Aorta (tissue), 5 donors: Measurements from ENCODE around the gene STAC2. TPM values are rescaled to one million over a fixed set of nuclear protein-coding genes. Genes with fewer than 3 reads are reported as not detected.

Experiments
- ATAC-seq: fragments of 200-7000 bp; cut with Tn5 transposase; one replicate; pipeline ENCODE4 v1.9.1; 2022; ENCODE audit warnings: moderate library complexity; ENCODE audit not compliant: low FRiP score
- DNase-seq, 2 donors: peaks; one replicate each; pipeline ENCODE4 v3.0.0-alpha.2; 2020
- H3K27ac ChIP-seq, 2 donors: one replicate each; pipeline ENCODE4 v1.5.1; 2013; ENCODE audit warnings: low read length in 2 of 2, mild to moderate bottlenecking in 2 of 2, moderate library complexity in 2 of 2, control low read depth in 1 of 2, inconsistent platforms in 1 of 2, low read depth in 1 of 2
- H3K27me3 ChIP-seq, 2 donors: one replicate each; pipeline ENCODE4 v1.6.1; 2013; ENCODE audit warnings: control low read depth in 1 of 2, low read length in 1 of 2, mild to moderate bottlenecking in 1 of 2, moderate library complexity in 1 of 2; ENCODE audit not compliant: insufficient read depth in 2 of 2, control insufficient read depth in 1 of 2
- H3K36me3 ChIP-seq, 2 donors: one replicate each; pipeline ENCODE4 v1.6.1; 2013; ENCODE audit warnings: control low read depth in 1 of 2, low read length in 1 of 2, mild to moderate bottlenecking in 1 of 2; ENCODE audit not compliant: insufficient read depth in 2 of 2, control insufficient read depth in 1 of 2
- H3K4me1 ChIP-seq, 2 donors: one replicate each; pipeline ENCODE4 v1.6.1; 2013; ENCODE audit warnings: low read length in 2 of 2, control low read depth in 1 of 2, mild to moderate bottlenecking in 1 of 2, moderate library complexity in 1 of 2; ENCODE audit not compliant: insufficient read depth in 2 of 2, control insufficient read depth in 1 of 2
- H3K4me3 ChIP-seq, 2 donors: one replicate each; pipeline ENCODE4 v1.5.1; 2013; ENCODE audit warnings: low read length in 2 of 2, control low read depth in 1 of 2, mild to moderate bottlenecking in 1 of 2
- H3K9me3 ChIP-seq: one replicate; pipeline ENCODE4 v1.6.1; 2013; ENCODE audit warnings: mild to moderate bottlenecking, low read length; ENCODE audit not compliant: control insufficient read depth
- WGBS, 2 donors: extraction: QIAGEN DNeasy Blood & Tissue Kit; methylation state at CpG; one replicate each; pipeline ENCODE4 v1.1.7; 2013; 5-methylcytosine and 5-hydroxymethylcytosine counted together
- intact Hi-C, 2 donors: fragments of 100-400 bp; cut with DNase I; formaldehyde crosslinking; loops; one replicate each; pipeline versions ENCODE4 v1.14.2 to v1.15.0; 2022
- polyA plus RNA-seq, 2 donors: library from polyadenylated mRNA; stranded (reverse); fragments of 200-250 nt; gene quantifications; one replicate each; pipeline ENCODE4 v1.2.3, GENCODE V29; 2013
- total RNA-seq, 2 donors: library from RNA; stranded (reverse); fragmentation: NEBNext Ultra II Directional; extraction: Animal tissue kit (Norgen Biotek cat#: 25700); gene quantifications; one replicate each; pipeline ENCODE4 v1.2.1, GENCODE V29; 2021
- donor health status: healthy with polysubstance abuse.
- donor health status: Bipolar disorder and iron deficiency.
- donor health status: DM: no; HTN: no; CAD: no.
- donor health status: DM: no; HTN: no; CAD: no.
- donor health status: DM: yes; HTN: yes; CAD: no.

Gene STAC2
- total and polyA plus RNA-seq, 4 donors: 2.0 to 53.3 (median 16.9) TPM

GRCh38 chr17:39217734-39218369, 7.9 kb downstream of the STAC2 start:
- no peaks in the 10 kb centered on the region for H3K9me3 ChIP-seq
- H3K4me1 ChIP-seq: peaks cover 0 to 2% of the 10 kb centered on the region in 2 donors
- no peaks in the 10 kb centered on the region for H3K27me3 ChIP-seq
- no peak overlapping the region for H3K27ac ChIP-seq
- no peak overlapping the region for H3K4me3 ChIP-seq
- intact Hi-C loops: no loop called here
- 62 to 68% methylated on average over 24 of the region's 24 CpGs for WGBS, 2 donors
- no peak for ATAC-seq
- H3K36me3 ChIP-seq: no peaks in the 10 kb centered on the region
- DNase-seq: no peak

- intact Hi-C loops: no loop called here
- 64 to 70% methylated on average over 9 of the region's 9 CpGs for WGBS, 2 donors
- no peak for ATAC-seq
Observed at GRCh38 chr17:39213852-39214251, 11.9 kb downstream of the STAC2 start.

GRCh38 chr17:39212841-39213480, 12.8 kb downstream of the STAC2 start:
- no peaks in the 10 kb centered on the region for H3K4me1 ChIP-seq
- H3K27me3 ChIP-seq: no peaks in the 10 kb centered on the region
- ATAC-seq: no peak
- DNase-seq: no peak
- no peaks in the 10 kb centered on the region for H3K9me3 ChIP-seq
- intact Hi-C loops: no loop called here
- H3K36me3 ChIP-seq: no peaks in the 10 kb centered on the region
- 52 to 54% methylated on average over 16 of the region's 16 CpGs for whole genome bisulfite sequencing, 2 donors
- no peak overlapping the region for H3K27ac ChIP-seq
- no peak overlapping the region for H3K4me3 ChIP-seq

More at GRCh38 chr17:39213852-39214251, 11.9 kb downstream of the STAC2 start:
- Histone ChIP-seq H3K27me3 (no peaks in the 10 kb centered on the region), H3K4me3 (no peak overlapping the region), H3K36me3 (no peaks in the 10 kb centered on the region), H3K27ac (no peak overlapping the region), H3K9me3 (no peaks in the 10 kb centered on the region), H3K4me1 (no peaks in the 10 kb centered on the region)
- DNase-seq: no peak

DNA sequence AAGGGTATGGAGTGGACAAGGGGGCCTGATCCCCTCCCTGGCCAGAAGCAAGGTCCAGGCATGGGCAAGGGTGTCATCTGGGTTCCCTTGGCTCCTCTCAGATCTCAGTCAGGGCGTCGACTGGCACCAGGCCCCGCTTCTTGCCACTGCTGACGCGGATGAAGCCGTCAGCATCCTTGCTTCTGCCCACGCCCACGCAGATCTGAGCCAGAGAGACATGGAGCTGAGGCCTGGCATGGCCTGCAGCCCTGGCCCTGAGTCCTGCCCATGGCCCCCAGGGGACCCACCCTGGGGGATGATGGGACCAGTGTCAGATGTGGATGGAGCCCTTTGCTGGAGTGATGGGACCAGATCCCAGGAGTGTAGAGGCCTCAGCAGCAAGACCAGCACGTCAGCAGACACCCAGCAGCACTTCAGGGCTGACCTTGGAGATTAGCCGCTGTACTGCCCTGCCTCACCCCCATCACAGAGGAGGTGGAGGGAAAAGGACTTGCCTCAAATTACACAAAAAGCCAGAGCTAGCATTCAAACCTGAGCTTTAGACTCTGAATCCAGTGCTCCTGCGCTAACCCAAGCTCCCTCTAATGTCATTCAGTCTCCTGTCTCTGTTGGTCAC, 13.4 kb downstream of the STAC2 start:
- Histone ChIP-seq H3K4me3 (no peak overlapping the region), H3K27me3 (no peaks in the 10 kb centered on the region), H3K9me3 (no peaks in the 10 kb centered on the region), H3K36me3 (no peaks in the 10 kb centered on the region), H3K4me1 (no peaks in the 10 kb centered on the region), H3K27ac (peak overlapping the region in 1 of 2 donors; percentile 14)
- ATAC-seq (no peak), DNase-seq (no peak)
- WGBS, 2 donors: 49 to 52% methylated on average over 11 of the region's 11 CpGs
- intact Hi-C loops: no loop called here

DNA sequence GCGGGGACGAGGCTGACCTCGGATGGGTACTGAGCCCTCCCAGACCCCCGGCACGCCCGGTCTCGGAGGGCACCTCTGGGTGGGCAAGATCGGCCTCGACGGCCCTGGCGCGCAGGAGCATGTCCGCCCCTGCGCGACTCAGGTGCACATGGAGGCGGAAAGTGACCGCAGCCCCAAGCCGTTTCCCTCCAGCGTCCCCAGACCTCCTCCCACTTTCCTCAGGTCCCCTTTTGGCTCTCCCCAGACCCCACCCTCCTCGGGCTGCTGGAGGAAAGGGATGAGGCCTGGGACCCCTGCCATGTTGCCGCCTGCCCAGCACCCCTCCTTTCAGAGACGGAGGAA, 15.7 kb downstream of the STAC2 start:
- H3K4me1 ChIP-seq: no peaks in the 10 kb centered on the region
- 5 to 8% methylated on average over 21 to 22 of the region's 22 CpGs for WGBS, 2 donors
- ATAC-seq: no peak
- no peak overlapping the region for H3K4me3 ChIP-seq
- no peak for DNase-seq
- no peaks in the 10 kb centered on the region for H3K36me3 ChIP-seq
- H3K9me3 ChIP-seq: no peaks in the 10 kb centered on the region
- intact Hi-C loops: no loop called here
- peak overlapping the region in 1 of 2 donors; percentile 34 for H3K27ac ChIP-seq
- H3K27me3 ChIP-seq: no peaks in the 10 kb centered on the region

DNA sequence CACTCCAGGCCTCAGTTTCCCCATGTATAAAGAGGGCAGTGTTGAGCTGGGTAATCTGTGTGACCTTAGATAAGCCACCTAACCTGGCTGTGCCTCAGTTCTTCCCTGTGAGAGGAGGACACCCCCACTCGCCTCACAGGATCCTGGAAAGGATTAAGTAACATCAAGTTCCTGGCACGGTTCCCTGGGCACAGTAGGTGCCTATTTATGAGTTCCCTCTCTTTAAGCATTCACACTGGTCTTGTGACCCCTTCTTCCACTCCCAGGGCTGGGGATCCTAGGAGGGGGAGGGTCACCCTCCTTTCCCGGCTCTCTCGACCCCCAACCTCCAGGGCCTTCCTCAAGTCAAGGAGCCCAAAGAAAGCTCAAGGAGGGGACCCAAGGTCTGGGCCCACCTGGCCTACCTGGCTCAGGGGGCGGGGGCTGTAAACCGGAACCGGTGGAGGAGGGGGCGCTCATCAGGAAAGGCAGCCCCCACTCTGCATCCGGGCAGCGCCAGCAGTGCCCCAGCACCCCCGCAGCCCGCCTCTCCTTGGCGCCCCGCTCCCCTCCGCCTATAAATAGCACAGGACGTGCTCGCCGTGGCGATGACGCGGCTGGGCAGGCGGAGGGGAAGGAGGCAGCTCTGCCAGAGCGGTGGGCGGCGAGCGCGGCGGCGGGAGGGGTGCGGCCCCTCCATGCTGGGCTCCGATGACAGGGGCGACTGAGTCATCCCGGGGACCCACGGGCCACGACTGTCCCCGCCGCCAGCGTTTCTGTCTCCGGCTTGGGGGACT, 16.2 kb downstream of the STAC2 start:
- ATAC-seq (peak; percentile 90), DNase-seq (peak; percentile 94 to 97)
- H3K27me3 ChIP-seq: no peaks in the 10 kb centered on the region
- no peaks in the 10 kb centered on the region for H3K4me1 ChIP-seq
- WGBS, 2 donors: 0 to 1% methylated on average over 39 of the region's 39 CpGs
- H3K27ac ChIP-seq: peak overlapping the region in 1 of 2 donors; percentile 34
- no peak overlapping the region for H3K4me3 ChIP-seq
- intact Hi-C loops: no loop called here
- H3K36me3 ChIP-seq: no peaks in the 10 kb centered on the region
- no peaks in the 10 kb centered on the region for H3K9me3 ChIP-seq

DNA sequence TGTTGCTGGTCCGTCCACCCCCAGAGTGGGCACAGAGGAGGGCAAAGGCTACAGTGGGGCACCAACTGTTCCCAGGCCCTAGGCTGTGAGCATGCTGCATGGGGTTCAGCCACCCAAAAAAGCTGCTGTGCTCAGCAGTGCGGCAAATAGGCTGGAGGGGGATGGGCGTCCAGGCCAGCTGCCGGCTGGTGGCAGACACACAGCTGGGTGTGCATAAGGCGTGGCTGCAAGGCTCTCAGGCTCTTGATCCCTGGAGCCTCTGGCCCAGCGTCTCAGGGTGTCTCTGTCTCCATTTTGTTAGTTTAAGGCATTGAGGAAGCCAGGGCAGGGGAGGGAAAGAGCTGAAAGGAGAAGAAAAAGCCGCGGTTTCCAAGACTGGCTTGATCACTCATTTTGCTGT, 16.9 kb downstream of the STAC2 start:
- DNase-seq (no peak), ATAC-seq (no peak)
- Histone ChIP-seq H3K4me1 (no peaks in the 10 kb centered on the region), H3K4me3 (no peak overlapping the region), H3K36me3 (peaks cover 0 to 3% of the 10 kb centered on the region in 2 donors), H3K27me3 (no peaks in the 10 kb centered on the region), H3K27ac (no peak overlapping the region), H3K9me3 (no peaks in the 10 kb centered on the region)
- intact Hi-C loops: no loop called here
- 53 to 57% methylated on average over 8 of the region's 8 CpGs for WGBS, 2 donors

GRCh38 chr17:39208136-39208535, 17.6 kb downstream of the STAC2 start:
- ATAC-seq (no peak), DNase-seq (no peak)
- no peak overlapping the region for H3K27ac ChIP-seq
- H3K4me1 ChIP-seq: no peaks in the 10 kb centered on the region
- 62 to 65% methylated on average over 7 of the region's 7 CpGs for WGBS, 2 donors
- no peak overlapping the region for H3K4me3 ChIP-seq
- no peaks in the 10 kb centered on the region for H3K27me3 ChIP-seq
- intact Hi-C loops: no loop called here
- H3K36me3 ChIP-seq: peaks cover 0 to 3% of the 10 kb centered on the region in 2 donors
- no peaks in the 10 kb centered on the region for H3K9me3 ChIP-seq
